ENCODE results near the gene MIER2.
A peak's percentile ranks its signal among the peaks of the same experiment; 100 is the strongest.
"Not testable (repeated sequence)": the region's sequence is repeated elsewhere in the genome, so short reads cannot be mapped to it uniquely, and the experiment has no call there.

MIER2 gene

GRCh38 chr19:387777-388176 is 43.2 kb upstream of the MIER2 start:
- TF ChIP-seq Cebpa-rat (IDR thresholded peaks at IDR 0.05): no peak
- H4K20me1 ChIP-seq: no peaks in the 10 kb centered on the region
- H3K4me1 ChIP-seq: peaks cover 19% of the 10 kb centered on the region
- no peaks in the 10 kb centered on the region for H3K27me3 ChIP-seq
- no peaks in the 10 kb centered on the region for H3K36me3 ChIP-seq
- H3K4me3 ChIP-seq: no peak overlapping the region
- H3K4me2 ChIP-seq: no peak overlapping the region
- H3K9ac ChIP-seq: no peak overlapping the region
- H3K9me3 ChIP-seq: peaks cover 89% of the 10 kb centered on the region
- H3K27ac ChIP-seq: no peak overlapping the region

GRCh38 chr19:386632-387301 is 42.2 kb upstream of the MIER2 start:
- H3K9ac ChIP-seq, H3K36me3 ChIP-seq, H3K4me3 ChIP-seq, H3K4me2 ChIP-seq, H4K20me1 ChIP-seq, H3K27ac ChIP-seq, H3K27me3 ChIP-seq: not testable (repeated sequence)
- Histone ChIP-seq H3K9me3 (peaks cover 86% of the 10 kb centered on the region), H3K4me1 (peaks cover 20% of the 10 kb centered on the region)

- not testable (repeated sequence) for H4K20me1 ChIP-seq, H3K36me3 ChIP-seq, H3K27me3 ChIP-seq, H3K9ac ChIP-seq, H3K27ac ChIP-seq, H3K4me3 ChIP-seq, H3K4me2 ChIP-seq
- peaks cover 85% of the 10 kb centered on the region for H3K9me3 ChIP-seq
- peaks cover 20% of the 10 kb centered on the region for H3K4me1 ChIP-seq
These were observed 41.6 kb upstream of the MIER2 start for GRCh38 chr19:386189-386588.

GRCh38 chr19:384799-385169 is 40.2 kb upstream of the MIER2 start:
- Histone ChIP-seq H3K4me3 (peak overlapping the region; percentile 54; the same call in 1 of the 2 replicates), H3K27ac (peak overlapping the region; percentile 66), H3K36me3 (no peaks in the 10 kb centered on the region), H4K20me1 (no peaks in the 10 kb centered on the region), H3K9ac (no peak overlapping the region), H3K4me1 (peaks cover 20% of the 10 kb centered on the region), H3K4me2 (peak overlapping the region; percentile 40), H3K27me3 (no peaks in the 10 kb centered on the region), H3K9me3 (peaks cover 85% of the 10 kb centered on the region)
- no peak for TF ChIP-seq Cebpa-rat (IDR thresholded peaks at IDR 0.05)

GRCh38 chr19:383922-384798 is 39.6 kb upstream of the MIER2 start:
- no peak for TF ChIP-seq Cebpa-rat (IDR thresholded peaks at IDR 0.05)
- Histone ChIP-seq H3K4me2 (peak overlapping the region; percentile 40), H3K27me3 (no peaks in the 10 kb centered on the region), H3K36me3 (no peaks in the 10 kb centered on the region), H3K27ac (peak overlapping the region; percentile 66), H4K20me1 (no peaks in the 10 kb centered on the region), H3K4me3 (peak overlapping the region; percentile 54), H3K9ac (no peak overlapping the region), H3K9me3 (peaks cover 85% of the 10 kb centered on the region), H3K4me1 (peaks cover 20% of the 10 kb centered on the region)

- Histone ChIP-seq H3K27ac (peak overlapping the region; percentile 70), H3K4me3 (peak overlapping the region; percentile 54), H3K4me2 (peak overlapping the region; percentile 40)
These were observed 38.4 kb upstream of the MIER2 start for GRCh38 chr19:383040-383439.

GRCh38 chr19:382578-382977 is 38.0 kb upstream of the MIER2 start:
- Histone ChIP-seq H3K4me3 (peak overlapping the region; percentile 54), H3K27ac (peak overlapping the region; percentile 70), H3K4me2 (peak overlapping the region; percentile 40; the same call in 1 of the 2 replicates), H3K9me3 (peaks cover 85% of the 10 kb centered on the region), H3K4me1 (peaks cover 20% of the 10 kb centered on the region)
- H3K36me3 ChIP-seq, H3K9ac ChIP-seq, H4K20me1 ChIP-seq, H3K27me3 ChIP-seq: not testable (repeated sequence)

More at GRCh38 chr19:383040-383439, 38.4 kb upstream of the MIER2 start:
- H3K36me3 ChIP-seq: no peaks in the 10 kb centered on the region
- peaks cover 20% of the 10 kb centered on the region for H3K4me1 ChIP-seq
- H4K20me1 ChIP-seq: no peaks in the 10 kb centered on the region
- no peak overlapping the region for H3K9ac ChIP-seq
- peaks cover 85% of the 10 kb centered on the region for H3K9me3 ChIP-seq
- H3K27me3 ChIP-seq: no peaks in the 10 kb centered on the region
- no peak for TF ChIP-seq Cebpa-rat (IDR thresholded peaks at IDR 0.05)

GRCh38 chr19:381901-382300 is 37.3 kb upstream of the MIER2 start:
- not testable (repeated sequence) for H3K9ac ChIP-seq, H3K4me2 ChIP-seq, H3K27me3 ChIP-seq, H4K20me1 ChIP-seq, H3K36me3 ChIP-seq, H3K4me3 ChIP-seq
- Histone ChIP-seq H3K4me1 (peaks cover 20% of the 10 kb centered on the region), H3K9me3 (peaks cover 81% of the 10 kb centered on the region), H3K27ac (peak overlapping the region; percentile 68; the same call in 1 of the 2 replicates)

- not testable (repeated sequence) for H3K4me3 ChIP-seq, H3K27ac ChIP-seq, H3K9ac ChIP-seq, H3K4me2 ChIP-seq, H3K36me3 ChIP-seq, H4K20me1 ChIP-seq, H3K27me3 ChIP-seq
- Histone ChIP-seq H3K9me3 (peaks cover 75% of the 10 kb centered on the region), H3K4me1 (peaks cover 20% of the 10 kb centered on the region)
These were observed 36.1 kb upstream of the MIER2 start for GRCh38 chr19:380618-381219.

GRCh38 chr19:379796-380195 is 35.2 kb upstream of the MIER2 start:
- H3K4me2 ChIP-seq: no peak overlapping the region
- H3K9me3 ChIP-seq: peaks cover 66% of the 10 kb centered on the region

More at GRCh38 chr19:379796-380195, 35.2 kb upstream of the MIER2 start:
- H3K27me3 ChIP-seq: no peaks in the 10 kb centered on the region
- no peak for TF ChIP-seq Cebpa-rat (IDR thresholded peaks at IDR 0.05)
- H4K20me1 ChIP-seq: no peaks in the 10 kb centered on the region
- H3K36me3 ChIP-seq: no peaks in the 10 kb centered on the region
- H3K9ac ChIP-seq: no peak overlapping the region
- H3K4me3 ChIP-seq: peak overlapping the region; percentile 28; the same call in 1 of the 2 replicates
- H3K27ac ChIP-seq: no peak overlapping the region
- peaks cover 20% of the 10 kb centered on the region for H3K4me1 ChIP-seq
